PC-3 (cell line): Measurements from ENCODE around the gene GAGE12J.

Experiments
- EZH2 ChIP-seq: fragments of 300-600 bp; sonication (generic); IDR thresholded peaks from one replicate; pipeline ENCODE4 v1.6.1; 2017; ENCODE audit warnings: antibody characterized with exemption, mild to moderate bottlenecking, low read length; ENCODE audit not compliant: unreplicated experiment
- TF ChIP-seq, protein P1 (sequence below): fragments of 300-600 bp; sonication (generic); conservative IDR thresholded peaks from 2 replicates; pipeline ENCODE4 v1.5.1; 2017; ENCODE audit warnings: antibody characterized with exemption, low read depth, mild to moderate bottlenecking, low read length

DNA sequence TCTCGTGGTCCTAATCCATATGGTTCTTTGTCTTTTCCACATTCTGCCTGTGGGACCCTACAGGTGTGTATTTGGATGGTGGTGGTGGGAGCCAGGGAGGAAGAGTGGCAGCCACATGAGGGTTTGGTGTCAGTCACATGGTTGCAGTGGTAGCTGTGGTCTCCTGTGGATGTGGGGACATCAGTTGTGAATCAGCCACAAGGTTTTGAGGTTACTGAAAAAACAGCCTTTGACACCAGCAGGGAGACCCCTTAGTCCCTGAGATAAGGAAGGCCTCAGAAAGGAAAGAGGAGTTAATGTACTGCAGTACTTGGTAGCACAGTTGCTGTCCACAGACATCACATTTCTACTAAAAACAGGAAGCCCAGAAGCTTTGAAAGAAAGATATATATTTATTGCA is 34.2 kb upstream of the GAGE12J start:
- TF ChIP-seq EZH2, result no peak
- TF ChIP-seq, protein P1, sequence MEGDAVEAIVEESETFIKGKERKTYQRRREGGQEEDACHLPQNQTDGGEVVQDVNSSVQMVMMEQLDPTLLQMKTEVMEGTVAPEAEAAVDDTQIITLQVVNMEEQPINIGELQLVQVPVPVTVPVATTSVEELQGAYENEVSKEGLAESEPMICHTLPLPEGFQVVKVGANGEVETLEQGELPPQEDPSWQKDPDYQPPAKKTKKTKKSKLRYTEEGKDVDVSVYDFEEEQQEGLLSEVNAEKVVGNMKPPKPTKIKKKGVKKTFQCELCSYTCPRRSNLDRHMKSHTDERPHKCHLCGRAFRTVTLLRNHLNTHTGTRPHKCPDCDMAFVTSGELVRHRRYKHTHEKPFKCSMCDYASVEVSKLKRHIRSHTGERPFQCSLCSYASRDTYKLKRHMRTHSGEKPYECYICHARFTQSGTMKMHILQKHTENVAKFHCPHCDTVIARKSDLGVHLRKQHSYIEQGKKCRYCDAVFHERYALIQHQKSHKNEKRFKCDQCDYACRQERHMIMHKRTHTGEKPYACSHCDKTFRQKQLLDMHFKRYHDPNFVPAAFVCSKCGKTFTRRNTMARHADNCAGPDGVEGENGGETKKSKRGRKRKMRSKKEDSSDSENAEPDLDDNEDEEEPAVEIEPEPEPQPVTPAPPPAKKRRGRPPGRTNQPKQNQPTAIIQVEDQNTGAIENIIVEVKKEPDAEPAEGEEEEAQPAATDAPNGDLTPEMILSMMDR, result no peak
